GM18511 (cell line): ENCODE measurements around the gene VSNL1.

ENCODE experiments used
- ATAC-seq: cut with Tn5 transposase; IDR thresholded peaks from one replicate; pipeline ENCODE4 v1.9.1; 2021; ENCODE audit warnings: mild to moderate bottlenecking, moderate library complexity; ENCODE audit not compliant: unreplicated experiment

The VSNL1 gene

DNA sequence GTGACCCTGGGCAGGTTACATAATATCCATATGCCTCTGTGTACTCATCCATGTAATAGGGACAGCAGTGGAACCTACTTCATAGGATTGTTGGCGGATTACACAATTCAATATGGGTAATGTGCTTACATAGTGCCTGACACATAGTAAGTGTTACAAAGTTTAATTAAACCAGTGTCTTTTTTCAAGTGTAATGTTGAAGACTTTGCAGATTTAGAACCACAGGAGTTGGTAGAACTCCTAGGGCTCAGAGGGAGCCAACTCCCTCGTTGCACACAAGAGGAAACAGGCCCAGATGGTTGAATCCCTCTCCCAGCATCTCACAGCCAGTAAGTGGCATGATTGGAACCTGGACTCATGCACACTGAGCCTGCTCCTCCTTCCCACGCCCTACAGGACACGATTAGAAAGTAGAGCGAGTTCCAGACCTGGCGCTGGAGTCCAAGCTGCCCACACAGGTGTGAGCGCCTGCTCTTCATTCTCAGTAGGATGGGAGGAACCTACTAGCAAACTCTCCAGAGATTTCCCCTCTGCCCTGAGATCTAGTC lies 97.8 kb downstream of the VSNL1 start:
- no peak for ATAC-seq

DNA sequence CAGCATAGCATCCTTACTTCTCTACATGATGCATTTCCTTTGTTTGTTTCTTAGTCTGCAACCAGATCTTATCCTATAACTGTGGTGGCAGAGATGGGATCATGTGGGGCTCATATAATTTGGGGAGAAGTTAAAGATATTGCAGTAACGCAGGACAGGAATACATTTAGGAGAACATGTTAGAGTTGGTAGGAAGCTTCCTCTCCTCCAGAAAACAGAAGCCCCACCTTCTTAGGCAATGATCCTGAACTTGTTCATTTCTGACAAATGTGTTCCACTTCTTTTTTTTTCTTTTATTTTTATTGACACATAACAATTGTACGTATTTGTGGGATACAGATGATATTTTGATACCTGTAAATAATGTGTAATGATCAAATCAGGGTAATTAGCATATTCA lies 99.9 kb downstream of the VSNL1 start:
- ATAC-seq, result no peak

DNA sequence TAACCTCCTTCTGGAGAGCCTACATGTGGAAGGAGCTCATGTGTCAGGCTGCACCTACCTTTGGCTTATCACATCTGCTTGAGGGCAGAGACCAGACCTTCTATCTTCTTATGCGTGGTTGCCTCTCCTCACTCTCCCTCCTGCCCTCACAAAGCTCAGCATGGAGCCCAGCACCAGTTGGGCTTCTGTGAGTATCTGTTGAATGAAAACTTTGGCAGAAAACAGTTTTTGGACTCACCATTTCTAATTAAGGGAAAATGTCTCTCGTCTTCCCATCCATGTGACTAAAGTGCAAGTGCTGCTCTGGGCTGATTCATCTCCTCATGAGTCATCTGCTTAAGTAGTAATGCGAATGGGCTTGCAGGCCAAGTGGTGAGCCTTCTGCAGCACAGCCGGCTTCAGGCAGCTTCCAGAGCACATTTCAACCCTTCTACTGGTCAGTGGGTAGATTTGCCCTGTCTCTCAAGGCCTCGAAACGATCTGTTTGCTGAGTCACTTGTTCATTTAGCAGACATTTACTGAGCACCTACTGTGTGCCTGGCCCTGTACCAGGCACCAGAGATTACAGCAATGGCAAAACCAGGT lies 102.6 kb downstream of the VSNL1 start:
- ATAC-seq, result no peak

DNA sequence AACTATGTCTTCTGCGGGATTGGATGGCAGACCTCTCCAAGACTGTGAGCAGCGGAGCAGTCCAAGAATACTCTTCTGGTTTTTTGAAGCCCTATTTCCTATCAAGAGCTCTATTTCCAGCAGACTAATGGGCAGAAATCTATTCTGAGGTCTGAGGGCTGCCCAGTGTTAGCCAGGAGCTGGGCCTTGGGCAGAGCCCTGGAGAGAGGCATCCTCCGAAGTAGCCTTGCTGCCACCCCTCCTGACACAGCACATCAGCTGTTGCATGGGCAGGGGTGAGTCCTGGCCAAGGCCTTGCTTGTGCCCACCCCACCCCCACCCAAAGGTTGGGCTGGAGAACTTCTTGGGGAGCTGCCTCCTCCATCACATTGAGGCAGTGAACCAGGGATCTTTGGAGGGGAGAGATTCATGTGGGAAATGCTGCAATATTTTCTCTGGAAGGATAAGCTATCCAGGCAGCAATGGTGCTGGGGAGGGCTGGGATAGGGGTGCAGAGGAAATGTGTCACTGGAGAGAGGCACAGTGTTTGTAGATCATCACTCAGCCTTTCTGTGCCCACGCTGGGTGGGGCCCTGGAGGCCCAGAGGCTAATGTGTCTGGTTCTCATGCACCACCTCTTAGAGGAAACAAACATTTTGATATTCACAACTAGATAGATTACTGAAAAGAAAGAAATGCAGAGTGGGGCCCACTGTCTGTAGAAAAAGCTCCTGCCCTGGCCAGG lies 104.7 kb downstream of the VSNL1 start:
- ATAC-seq, result no peak

DNA sequence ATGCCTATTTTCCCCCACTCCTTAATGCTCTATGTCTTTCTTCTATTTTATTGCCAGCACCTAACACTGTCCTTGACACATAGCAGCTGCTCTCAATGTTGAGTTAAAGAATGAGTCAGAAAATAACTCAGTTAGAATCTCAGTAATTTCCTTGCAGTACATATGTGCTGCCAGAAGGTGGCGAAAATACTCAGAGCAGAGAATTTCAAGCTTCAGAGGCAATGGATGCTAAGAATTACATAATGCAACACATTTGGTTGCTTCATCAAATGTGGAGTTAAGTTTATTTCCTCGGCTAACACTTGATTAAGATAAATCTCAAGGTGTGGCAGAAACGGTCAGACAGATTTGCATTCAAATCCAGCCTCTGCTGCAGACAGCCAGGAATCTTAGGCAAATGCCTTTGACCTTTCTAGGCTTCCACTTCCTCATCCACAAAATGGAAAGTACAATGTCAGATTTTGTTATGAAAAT lies 105.6 kb downstream of the VSNL1 start:
- peak; percentile 76 for ATAC-seq

DNA sequence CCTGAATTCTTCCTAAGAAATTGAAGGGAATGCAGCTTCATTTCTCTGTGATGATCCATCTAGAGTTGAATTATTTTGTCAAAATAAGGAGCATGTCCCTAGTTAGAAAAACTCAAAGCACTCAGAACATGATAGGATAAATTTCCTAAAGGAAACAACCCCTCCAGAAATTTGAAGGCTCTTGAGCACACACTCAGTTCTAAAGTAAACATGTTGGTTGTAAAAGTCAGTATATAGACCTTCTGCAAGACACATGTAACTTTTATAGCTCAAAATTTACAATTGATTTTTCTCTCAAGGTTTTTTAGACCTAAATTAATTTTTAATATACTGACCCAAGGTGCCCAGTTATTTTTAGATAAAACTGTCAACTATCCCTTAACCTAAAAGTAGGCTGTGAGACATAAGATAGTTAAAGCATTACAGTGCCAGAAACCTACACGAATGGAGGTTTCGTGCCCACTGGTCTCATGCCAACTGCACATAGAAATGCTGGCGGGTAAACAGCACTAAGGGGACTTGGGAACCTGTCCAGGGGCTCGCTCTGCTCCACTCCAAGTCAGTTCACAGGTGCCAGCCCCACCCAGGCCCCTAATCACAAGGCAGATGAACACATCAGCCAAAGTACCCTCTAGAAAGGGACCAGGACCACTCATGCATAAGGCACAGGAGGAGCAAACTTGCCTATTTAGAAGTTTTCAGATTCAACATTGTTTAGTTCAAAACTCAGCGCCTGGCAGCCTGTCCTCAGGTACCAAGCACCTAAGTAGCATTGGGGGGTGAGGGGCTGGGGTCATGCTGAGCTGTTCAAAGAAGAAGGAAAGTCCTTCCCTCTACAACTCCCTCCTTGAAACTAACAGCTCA lies 106.6 kb downstream of the VSNL1 start:
- ATAC-seq, result no peak

DNA sequence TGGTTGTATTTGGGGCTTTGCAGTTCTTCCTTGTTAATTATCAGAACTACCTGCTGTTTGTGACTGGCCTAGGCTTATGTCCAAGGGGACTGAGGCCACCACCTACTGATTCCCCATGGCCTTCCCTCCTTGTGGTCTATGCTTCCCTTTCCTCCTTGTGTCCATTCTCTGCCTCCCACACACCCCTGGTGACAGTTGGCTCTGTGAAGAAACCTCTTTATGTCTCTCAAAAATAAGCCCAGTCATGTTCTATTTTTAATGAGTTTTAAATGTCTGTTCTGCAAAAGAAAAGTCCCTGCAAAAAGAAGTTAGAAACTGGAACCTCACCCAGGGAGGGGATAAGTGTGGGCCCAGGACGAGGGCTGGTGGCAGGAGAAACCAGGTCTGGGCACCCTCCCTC lies 108.1 kb downstream of the VSNL1 start:
- no peak for ATAC-seq

DNA sequence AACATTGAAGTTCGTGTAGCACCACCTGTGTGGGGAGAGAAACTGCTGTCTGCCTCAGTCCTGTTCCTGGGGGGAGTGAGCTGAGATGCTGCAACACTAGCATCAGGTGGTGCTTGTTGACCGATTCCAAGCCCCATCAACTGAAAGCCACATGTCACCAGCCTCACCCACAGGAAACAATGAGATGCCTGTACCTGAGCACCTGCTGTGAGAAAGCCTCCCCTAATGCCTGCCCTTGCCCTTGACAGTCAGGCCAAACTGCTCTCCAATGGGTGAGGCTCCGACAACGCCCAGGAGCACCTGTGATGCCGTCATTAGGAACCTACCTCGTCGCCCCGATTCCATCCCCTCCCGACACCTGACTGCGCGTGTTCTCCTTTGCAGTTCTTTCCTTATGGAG lies 108.5 kb downstream of the VSNL1 start:
- no peak for ATAC-seq

DNA sequence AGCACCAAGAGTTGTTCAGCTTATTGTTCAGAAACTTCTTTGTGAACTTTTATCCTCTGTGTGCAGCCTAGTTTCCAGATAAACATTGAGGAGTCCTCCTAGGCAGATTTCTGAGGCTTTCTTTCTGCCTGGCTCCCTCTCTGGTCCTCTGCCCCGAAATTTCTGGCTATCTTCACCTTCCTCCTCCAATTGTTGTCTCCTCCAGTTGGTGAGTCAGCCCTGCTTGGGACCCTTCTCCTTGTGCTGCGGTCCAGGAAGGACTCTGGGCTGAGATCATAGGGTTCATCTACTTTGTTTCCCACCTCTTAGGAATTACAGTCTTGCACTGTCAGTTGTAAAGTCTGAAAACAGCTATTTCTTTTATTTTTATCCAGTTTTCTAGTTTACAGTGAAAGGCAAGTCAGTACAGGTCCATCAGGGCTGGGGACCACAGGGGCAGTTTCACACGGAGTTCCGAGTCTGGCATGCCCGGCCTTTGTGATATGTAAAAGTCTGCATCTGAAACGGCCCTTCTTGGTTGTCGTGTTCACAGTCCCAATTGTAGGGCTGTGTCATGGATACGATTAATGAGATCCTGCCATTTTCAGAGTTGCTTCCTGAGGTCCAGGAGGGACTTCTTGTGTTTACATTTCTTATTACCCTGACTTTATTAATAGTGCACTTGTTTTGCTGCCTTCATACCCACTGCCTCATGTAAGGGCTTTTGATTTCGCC lies 112.3 kb downstream of the VSNL1 start:
- ATAC-seq, result no peak

DNA sequence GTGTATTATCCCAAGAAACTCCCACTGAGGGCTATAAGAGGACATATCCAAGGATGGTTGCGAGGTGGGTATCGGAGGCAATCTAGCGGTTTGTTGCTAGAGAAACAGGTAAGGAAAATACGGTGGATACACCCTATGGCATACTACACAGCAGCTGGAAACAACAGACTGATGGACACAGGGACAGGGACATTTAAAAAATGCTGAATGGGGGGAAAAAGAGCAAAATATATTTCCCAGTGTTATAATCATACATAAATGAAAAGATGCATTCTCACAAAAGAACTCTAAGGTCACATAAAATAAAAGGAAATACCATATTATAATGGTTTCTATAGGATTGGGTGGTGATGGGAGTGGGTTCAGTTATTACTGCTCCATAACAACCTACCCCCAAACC lies 117.3 kb downstream of the VSNL1 start:
- no peak for ATAC-seq

DNA sequence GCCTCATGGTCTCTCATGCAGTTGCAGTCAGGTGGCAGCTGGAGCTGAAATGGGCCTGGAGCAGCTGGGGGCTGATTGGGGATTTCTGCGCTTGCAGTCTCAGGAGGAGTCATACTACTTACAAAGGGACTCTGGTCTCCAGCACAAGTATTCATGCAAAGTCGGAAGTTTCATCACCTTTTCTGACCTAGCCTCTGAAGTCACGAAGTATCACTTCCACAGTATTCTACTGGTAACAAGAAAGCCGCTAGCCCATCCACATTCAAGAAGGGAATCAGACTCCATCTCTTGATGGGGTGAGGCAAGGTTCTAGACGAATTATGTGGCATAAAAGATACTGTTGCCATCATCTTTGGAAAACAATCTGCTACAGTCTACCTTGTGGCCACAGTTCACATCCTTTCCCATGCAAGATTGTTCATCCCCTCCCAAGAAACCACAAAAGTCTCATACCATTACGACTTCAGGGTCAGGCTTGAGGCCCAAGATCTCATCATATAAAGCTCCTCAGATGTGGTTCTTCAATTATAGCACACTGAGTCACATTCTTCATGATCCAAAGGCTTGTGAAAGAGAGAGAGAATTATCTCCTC lies 117.9 kb downstream of the VSNL1 start:
- peak; percentile 90 for ATAC-seq

DNA sequence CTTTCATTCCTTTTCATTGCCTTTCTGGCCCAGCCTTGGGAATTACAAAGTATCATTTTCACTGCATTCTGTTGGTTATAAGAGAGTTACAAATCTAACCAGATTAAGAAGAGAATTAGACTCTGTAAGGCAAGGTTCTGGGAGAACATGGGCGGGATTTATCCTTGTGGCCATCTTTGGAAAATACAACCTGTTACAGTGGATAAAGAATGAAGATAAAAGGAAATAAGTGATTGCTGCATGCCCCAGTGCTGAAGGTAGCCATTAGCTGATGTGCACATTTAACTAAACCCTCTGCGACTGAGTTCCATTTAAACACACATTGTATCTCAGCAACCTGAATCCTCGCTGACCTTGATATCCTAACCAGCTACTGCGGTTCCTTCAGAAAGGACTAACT lies 119.7 kb downstream of the VSNL1 start:
- no peak for ATAC-seq

DNA sequence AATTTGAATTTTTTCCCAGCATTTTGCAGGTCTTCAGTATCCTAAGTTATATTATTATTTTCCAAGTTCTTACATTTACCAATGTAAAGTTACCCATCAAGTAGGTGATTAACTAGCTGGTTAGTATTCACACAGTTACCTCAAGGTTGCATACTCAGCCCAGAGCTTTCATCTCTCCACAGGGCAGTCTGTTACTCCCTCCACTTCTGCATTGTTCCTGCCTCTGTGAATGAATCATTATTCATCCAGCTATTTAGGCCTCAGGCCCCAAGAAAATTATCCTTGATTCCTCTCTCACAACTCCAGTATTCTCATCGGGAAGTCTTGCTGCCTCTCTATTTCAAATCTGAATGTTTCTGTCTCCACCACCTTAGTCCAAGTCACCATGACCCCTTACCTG lies 121.0 kb downstream of the VSNL1 start:
- ATAC-seq, result no peak

DNA sequence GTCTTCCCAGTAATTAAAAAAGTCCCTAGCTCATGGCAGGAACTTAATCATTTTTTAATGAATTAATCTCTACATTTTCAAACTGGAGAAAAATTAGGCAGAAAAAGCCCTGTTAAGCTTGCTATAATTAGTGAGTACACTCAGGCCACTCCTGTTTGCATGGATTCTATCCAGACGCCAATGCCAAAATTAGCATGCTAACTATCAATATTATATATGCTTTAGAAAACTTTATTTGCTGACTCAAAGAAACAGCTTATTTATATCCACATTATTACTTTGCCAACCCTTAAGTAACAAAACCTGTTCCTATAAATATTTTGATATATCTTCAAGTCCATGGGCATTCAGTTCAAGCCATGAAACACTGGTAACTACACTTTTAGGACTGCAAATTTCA lies 122.2 kb downstream of the VSNL1 start:
- no peak for ATAC-seq

DNA sequence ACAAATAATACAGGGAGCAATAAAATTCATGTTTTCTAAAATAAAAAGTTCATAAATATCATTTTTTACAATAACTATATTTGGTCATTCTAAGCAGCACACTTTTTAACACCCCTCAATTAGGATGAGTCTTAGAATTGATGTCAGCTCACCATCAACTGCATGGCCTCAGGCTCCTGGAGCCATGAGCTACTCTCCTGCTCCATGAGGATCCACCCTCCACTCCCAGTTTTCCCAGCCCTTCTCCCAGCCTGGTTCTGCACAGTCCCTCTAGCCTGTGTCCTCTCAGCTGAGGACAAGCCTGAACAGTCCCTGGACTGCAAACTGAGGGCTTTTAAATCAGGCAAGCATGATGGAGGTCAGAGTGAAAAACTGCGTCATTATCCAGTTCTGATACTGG lies 124.0 kb downstream of the VSNL1 start:
- ATAC-seq, result no peak

DNA sequence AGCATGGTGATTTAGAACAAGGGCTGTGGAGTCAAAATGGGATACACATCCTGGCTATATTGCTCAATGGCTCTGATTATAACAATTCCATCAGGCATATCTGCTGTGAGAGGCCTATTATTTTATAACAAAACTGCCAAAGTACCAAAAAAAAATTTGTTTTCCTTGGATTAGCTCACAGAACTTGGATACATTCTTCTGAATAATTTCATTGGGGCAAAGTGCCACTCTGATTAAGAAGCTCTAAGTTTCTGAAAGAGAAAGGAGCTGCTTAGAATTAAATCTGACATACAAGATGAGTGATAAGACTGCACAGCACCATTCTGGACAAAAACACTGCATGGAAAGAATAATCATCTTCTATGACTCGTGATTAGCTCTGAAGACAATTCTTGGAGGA lies 127.4 kb downstream of the VSNL1 start:
- ATAC-seq, result no peak

DNA sequence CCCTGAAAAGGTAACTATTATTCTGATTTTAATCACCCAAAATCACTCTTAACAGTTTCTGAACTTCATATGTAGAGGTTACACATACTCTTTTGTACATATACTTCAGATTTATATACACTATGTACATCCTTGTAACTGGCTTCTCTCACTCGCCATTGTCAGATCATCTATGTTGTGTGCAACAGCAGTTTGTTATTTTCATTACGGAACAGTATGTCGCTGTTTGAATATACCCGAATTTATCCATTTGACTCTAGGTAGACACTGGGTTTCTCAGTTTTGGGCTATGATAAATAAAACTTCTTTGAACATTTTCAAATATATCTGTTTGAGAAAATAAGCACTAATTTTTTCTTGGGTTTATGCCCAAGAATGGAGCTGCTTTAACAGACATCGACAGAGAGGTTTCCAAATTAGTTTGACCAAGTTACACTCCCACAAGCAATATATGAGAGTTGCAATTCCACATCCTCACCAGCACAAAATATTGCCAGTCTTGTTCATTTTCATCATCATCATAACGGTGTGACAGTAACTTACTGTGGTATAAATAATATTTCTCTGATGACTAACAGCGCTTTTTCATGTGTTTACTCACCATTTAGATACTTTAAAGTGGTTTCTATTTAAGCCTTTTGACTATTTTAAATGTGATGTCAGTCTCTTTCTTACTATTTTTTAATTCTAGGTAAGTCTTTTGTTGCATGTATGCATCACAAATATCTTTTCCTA lies 132.3 kb downstream of the VSNL1 start:
- no peak for ATAC-seq

DNA sequence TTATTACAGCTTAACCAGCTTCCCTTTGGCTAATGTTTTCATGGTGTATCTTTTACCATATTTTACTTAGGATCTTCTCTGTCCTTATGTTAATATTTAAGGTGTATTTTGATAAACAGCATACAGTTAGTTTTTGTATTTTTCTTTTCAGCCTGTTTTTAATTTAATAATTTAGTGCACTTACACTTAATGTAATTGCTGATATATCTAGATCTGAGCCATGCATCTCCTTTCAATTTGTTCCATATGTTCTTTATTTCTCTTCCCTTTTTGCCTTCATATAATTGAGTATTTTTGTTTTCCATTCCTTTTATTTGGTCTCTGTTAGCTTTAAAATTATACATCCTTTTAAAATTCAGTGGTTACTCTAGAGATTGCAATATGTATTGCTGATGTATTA lies 134.3 kb downstream of the VSNL1 start:
- no peak for ATAC-seq

DNA sequence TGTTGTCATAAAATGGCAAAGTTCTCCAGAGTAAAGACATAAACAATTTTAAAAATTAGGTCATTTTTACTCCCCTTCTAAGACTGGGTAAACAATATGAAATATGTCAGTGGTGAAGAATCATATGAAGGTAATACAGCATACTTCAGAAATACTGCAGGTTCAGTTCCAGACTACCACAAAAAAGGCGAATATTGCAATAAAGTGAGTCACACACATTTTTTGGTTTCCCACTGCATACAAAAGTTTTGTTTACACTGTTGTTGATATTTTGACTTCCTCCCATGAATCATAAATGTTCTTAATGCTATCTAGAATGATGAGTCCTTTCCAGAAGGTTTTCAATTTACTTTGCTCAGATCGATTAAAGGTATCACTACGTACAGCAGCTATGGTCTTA lies 139.6 kb downstream of the VSNL1 start:
- no peak for ATAC-seq
